Osteoblast (primary cell): ENCODE measurements around the gene JARID2. TPM values are rescaled to one million over a fixed set of nuclear protein-coding genes. Genes with fewer than 3 reads are reported as not detected.

ENCODE experiments used
- DNase-seq: peaks from one replicate; pipeline ENCODE4 v3.0.0; 2011; ENCODE audit warnings: low spot score, mixed read lengths; ENCODE audit not compliant: insufficient read length; ENCODE audit errors: missing footprints
- H2AFZ ChIP-seq: 2 replicates; pipeline ENCODE4 v1.6.0; 2011; ENCODE audit warnings: mild to moderate bottlenecking, low read length
- H3K27ac ChIP-seq: 2 replicates; pipeline ENCODE4 v1.5.1; 2011; ENCODE audit warnings: mild to moderate bottlenecking, low read depth, low read length, moderate library complexity
- H3K27me3 ChIP-seq: 2 replicates; pipeline ENCODE4 v1.6.0; 2012; ENCODE audit warnings: mild to moderate bottlenecking, control low read depth, inconsistent platforms, low read length, moderate library complexity; ENCODE audit not compliant: insufficient read depth
- H3K36me3 ChIP-seq: 2 replicates; pipeline ENCODE4 v1.5.1; 2011; ENCODE audit warnings: mild to moderate bottlenecking, low read length, control low read depth, moderate library complexity; ENCODE audit not compliant: insufficient read depth
- H3K4me1 ChIP-seq: 2 replicates; pipeline ENCODE4 v1.5.1; 2011; ENCODE audit warnings: mild to moderate bottlenecking, low read length, control low read depth, moderate library complexity; ENCODE audit not compliant: insufficient read depth
- H3K4me2 ChIP-seq: 2 replicates; pipeline ENCODE4 v1.6.0; 2011; ENCODE audit warnings: mild to moderate bottlenecking, low read length; ENCODE audit not compliant: insufficient read depth
- H3K4me3 ChIP-seq: fragments of 200-600 bp; sonication (generic); 3 replicates; pipeline ENCODE4 v1.5.1; 2012; ENCODE audit warnings: mild to moderate bottlenecking, low read length, inconsistent platforms; ENCODE audit not compliant: insufficient read depth
- H3K79me2 ChIP-seq: 2 replicates; pipeline ENCODE4 v1.6.0; 2012; ENCODE audit warnings: mild to moderate bottlenecking, low read length, control low read depth, inconsistent platforms; ENCODE audit not compliant: insufficient read depth
- H3K9me3 ChIP-seq: 2 replicates; pipeline ENCODE4 v1.5.1; 2011; ENCODE audit warnings: low read depth, low read length, control low read depth
- H4K20me1 ChIP-seq: 2 replicates; pipeline ENCODE4 v1.6.0; 2012; ENCODE audit warnings: mild to moderate bottlenecking, low read length, control low read depth; ENCODE audit not compliant: insufficient read depth
- total RNA-seq: library from RNA; depleted of rRNA; stranded (reverse); fragments of >200 nt; gene quantifications from 2 replicates; pipeline ENCODE4 v1.2.3, GENCODE V29; 2012
- TF ChIP-seq, protein P1 (sequence below): IDR thresholded peaks from 2 replicates; pipeline ENCODE4 v1.5.1; 2011; ENCODE audit warnings: mild to moderate bottlenecking, low read depth, low read length, moderate library complexity; ENCODE audit errors: extremely low read depth

Gene JARID2
- total RNA-seq, 1 donor, result 10.5 TPM

DNA sequence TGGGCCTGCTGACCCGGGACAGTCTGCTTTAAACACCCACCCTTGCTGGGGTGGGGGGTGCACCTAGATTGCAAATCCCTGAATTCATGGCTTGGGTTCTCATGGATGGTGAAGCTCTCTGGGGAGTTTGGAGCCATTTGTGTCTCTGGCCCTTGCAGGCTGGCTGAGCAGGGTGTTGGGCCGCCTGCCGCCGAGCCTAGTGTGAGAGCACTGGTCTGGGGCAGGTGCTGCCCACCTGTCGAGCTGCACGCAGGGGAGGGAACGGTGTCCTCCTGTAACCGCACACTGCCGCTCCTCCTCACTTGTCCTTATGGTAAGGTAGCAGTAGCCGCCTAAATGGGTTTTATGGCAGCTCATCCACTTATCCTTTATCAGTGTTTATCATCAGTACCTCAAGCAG, 273.0 kb downstream of the JARID2 start:
- Histone ChIP-seq H3K4me2 (no peak overlapping the region), H3K4me3 (no peak overlapping the region), H3K36me3 (peaks cover 30% of the 10 kb centered on the region), H3K27me3 (no peaks in the 10 kb centered on the region), H3K27ac (no peak overlapping the region), H2AFZ (no peak overlapping the region), H3K4me1 (no peaks in the 10 kb centered on the region), H4K20me1 (no peaks in the 10 kb centered on the region), H3K9me3 (no peaks in the 10 kb centered on the region), H3K79me2 (no peaks in the 10 kb centered on the region)
- peak; percentile 32 for DNase-seq
- TF ChIP-seq, protein P1, sequence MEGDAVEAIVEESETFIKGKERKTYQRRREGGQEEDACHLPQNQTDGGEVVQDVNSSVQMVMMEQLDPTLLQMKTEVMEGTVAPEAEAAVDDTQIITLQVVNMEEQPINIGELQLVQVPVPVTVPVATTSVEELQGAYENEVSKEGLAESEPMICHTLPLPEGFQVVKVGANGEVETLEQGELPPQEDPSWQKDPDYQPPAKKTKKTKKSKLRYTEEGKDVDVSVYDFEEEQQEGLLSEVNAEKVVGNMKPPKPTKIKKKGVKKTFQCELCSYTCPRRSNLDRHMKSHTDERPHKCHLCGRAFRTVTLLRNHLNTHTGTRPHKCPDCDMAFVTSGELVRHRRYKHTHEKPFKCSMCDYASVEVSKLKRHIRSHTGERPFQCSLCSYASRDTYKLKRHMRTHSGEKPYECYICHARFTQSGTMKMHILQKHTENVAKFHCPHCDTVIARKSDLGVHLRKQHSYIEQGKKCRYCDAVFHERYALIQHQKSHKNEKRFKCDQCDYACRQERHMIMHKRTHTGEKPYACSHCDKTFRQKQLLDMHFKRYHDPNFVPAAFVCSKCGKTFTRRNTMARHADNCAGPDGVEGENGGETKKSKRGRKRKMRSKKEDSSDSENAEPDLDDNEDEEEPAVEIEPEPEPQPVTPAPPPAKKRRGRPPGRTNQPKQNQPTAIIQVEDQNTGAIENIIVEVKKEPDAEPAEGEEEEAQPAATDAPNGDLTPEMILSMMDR, result no peak

DNA sequence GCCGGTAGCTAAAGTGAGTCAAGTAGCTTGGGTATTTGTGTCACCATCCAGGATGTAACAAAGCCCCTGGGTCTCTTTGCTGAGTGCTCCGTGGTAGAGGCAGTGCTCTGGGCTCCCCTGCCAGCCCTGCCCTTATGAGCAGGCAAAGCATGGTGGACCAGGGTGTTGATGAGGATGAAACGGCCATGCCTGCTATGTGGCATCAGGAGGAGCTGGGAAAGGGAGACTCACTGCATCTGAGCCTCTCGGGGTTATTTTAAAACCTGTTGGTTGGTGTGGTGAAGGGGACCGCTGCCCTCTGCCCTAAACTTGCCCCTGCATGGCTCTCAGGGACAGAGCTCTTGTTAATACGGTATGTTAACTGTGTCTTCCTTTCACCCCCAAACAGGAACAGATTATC, 273.8 kb downstream of the JARID2 start:
- Histone ChIP-seq H3K79me2 (no peaks in the 10 kb centered on the region), H3K4me2 (no peak overlapping the region), H3K4me3 (no peak overlapping the region), H3K9me3 (no peaks in the 10 kb centered on the region), H3K27me3 (no peaks in the 10 kb centered on the region), H4K20me1 (no peaks in the 10 kb centered on the region), H3K27ac (no peak overlapping the region), H3K36me3 (peaks cover 32% of the 10 kb centered on the region), H2AFZ (no peak overlapping the region), H3K4me1 (no peaks in the 10 kb centered on the region)
- DNase-seq, result peak; percentile 15
- TF ChIP-seq, protein P1, result no peak

DNA sequence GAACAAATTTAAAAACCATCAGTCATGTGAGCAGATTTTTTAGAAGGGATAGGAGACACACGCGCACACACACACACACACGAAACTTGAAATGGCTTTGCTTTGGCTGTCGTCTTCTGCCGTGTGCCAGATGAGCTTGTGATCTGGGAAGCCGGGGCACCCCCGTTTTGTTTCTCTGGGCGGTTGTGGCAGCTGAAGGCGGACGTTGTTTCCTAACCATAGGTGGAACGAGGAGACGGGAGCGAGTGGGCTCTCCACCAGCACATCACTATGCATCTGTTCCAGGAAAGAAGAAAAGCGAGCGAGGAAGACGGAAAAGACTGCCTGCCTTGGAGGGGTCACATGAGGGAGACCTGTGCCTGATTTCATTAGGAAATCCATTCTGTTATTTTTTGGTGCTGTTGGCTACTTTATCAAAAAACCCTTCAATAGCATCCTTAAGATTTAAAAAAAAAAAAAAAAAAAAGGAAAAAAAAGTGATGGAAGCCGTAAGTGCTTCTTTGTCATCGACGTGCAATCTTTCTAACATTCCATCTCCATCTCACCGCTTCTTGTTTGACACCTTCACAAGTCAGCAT, 274.8 kb downstream of the JARID2 start:
- peaks cover 29% of the 10 kb centered on the region for H3K36me3 ChIP-seq
- H3K9me3 ChIP-seq, result no peaks in the 10 kb centered on the region
- peak; percentile 84 for DNase-seq
- no peak overlapping the region for H2AFZ ChIP-seq
- H3K79me2 ChIP-seq, result no peaks in the 10 kb centered on the region
- H3K4me2 ChIP-seq, result no peak overlapping the region
- H3K27me3 ChIP-seq, result no peaks in the 10 kb centered on the region
- H3K4me1 ChIP-seq, result no peaks in the 10 kb centered on the region
- no peaks in the 10 kb centered on the region for H4K20me1 ChIP-seq
- no peak overlapping the region for H3K4me3 ChIP-seq
- no peak overlapping the region for H3K27ac ChIP-seq
- TF ChIP-seq, protein P1, result no peak

DNA sequence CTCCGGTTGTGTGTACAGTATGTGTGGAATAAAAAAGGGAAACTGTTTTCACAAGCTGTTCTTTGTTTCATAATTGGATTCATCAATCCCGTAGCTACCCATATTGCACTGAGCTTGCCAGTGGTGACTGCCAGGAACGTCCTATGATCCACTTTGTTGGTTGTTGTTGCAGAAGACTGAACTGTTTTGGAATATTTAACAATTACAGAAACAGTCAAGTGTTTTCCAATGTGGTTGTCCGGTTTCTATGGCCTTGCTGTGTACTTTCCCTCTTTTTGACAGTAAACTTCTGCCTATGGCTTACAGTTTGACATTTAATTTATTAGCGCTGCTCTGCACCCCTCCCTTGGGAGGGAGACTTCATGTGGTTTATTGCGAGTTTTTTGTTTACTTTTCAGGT, 275.7 kb downstream of the JARID2 start:
- Histone ChIP-seq H3K27me3 (no peaks in the 10 kb centered on the region), H3K4me2 (no peak overlapping the region), H3K4me1 (no peaks in the 10 kb centered on the region), H3K79me2 (no peaks in the 10 kb centered on the region), H4K20me1 (peaks cover 3% of the 10 kb centered on the region), H3K36me3 (peaks cover 33% of the 10 kb centered on the region), H3K9me3 (no peaks in the 10 kb centered on the region), H3K27ac (no peak overlapping the region), H3K4me3 (no peak overlapping the region), H2AFZ (no peak overlapping the region)
- peak; percentile 38 for DNase-seq
- TF ChIP-seq, protein P1, result no peak
